SJSA1 (cell line): ENCODE measurements around the gene RTCB. TPM values are rescaled to one million over a fixed set of nuclear protein-coding genes. Genes with fewer than 3 reads are reported as not detected.
A peak's percentile ranks its signal among the peaks of the same experiment; 100 is the strongest.

Experiments used
- DNase-seq, 2 experiments: peaks; one replicate each; pipeline ENCODE4 v3.0.0-alpha.2; 2015 to 2020; ENCODE audit warnings: low spot score in 2 of 2, low read depth in 1 of 2
- H3K27ac ChIP-seq: fragments of 250-450 bp; sonication (Bioruptor Pico); 2 replicates; pipeline ENCODE4 v1.5.1; 2020; ENCODE audit warnings: mild to moderate bottlenecking, moderate library complexity
- H3K27me3 ChIP-seq: fragments of 250-450 bp; sonication (Bioruptor Pico); replicated peaks from 2 replicates; pipeline ENCODE4 v1.5.1; 2020; ENCODE audit warnings: mild to moderate bottlenecking, moderate library complexity
- H3K36me3 ChIP-seq: fragments of 250-450 bp; sonication (Bioruptor Pico); 2 replicates; pipeline ENCODE4 v1.5.1; 2020; ENCODE audit warnings: mild to moderate bottlenecking
- H3K4me1 ChIP-seq: fragments of 250-450 bp; sonication (Bioruptor Pico); replicated peaks from 2 replicates; pipeline ENCODE4 v1.6.1; 2021; ENCODE audit warnings: mild to moderate bottlenecking
- H3K4me3 ChIP-seq: fragments of 250-450 bp; sonication (Bioruptor Pico); 2 replicates; pipeline ENCODE4 v1.5.1; 2020; ENCODE audit warnings: mild to moderate bottlenecking
- H3K9me3 ChIP-seq: fragments of 250-450 bp; sonication (Bioruptor Pico); replicated peaks from 2 replicates; pipeline ENCODE4 v1.5.1; 2020; ENCODE audit warnings: mild to moderate bottlenecking
- total RNA-seq: library from RNA; depleted of rRNA; stranded (reverse); fragments of >200 nt; shearing (Covaris generic); gene quantifications from 2 replicates; pipeline ENCODE4 v1.2.3, GENCODE V29; 2014

RTCB gene
- total RNA-seq, 1 experiment from 2014 or later = 196 TPM

DNA sequence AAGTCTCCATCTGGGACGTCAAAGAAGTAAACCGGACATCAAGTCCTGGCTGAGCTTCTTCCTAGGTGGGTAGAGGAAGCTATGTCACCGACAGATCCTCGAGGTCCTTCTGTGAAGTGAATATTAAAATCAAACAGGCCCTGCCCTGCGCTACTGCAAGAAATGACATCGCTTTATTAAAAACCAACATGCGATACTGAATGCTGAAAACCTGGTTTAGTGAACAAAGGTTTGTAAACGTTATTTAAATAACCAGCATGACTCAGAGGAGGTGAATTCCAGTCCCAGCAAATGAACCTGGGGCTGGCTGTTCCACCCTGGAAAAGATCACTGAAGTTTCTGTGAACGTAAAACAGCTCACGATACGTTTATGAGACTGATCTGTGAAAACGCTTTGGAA is 645 bp downstream of the RTCB start:
- H3K27me3 ChIP-seq = peaks cover 3% of the 10 kb centered on the region; the same call in 1 of the 2 replicates
- no peaks in the 10 kb centered on the region for H3K9me3 ChIP-seq
- peak overlapping the region; percentile 8 for H3K27ac ChIP-seq
- H3K4me3 ChIP-seq = peak overlapping the region; percentile 58
- DNase-seq = peak in 1 of 2 experiments; percentile 47
- peaks cover 39% of the 10 kb centered on the region for H3K36me3 ChIP-seq
- peaks cover 14% of the 10 kb centered on the region for H3K4me1 ChIP-seq

DNA sequence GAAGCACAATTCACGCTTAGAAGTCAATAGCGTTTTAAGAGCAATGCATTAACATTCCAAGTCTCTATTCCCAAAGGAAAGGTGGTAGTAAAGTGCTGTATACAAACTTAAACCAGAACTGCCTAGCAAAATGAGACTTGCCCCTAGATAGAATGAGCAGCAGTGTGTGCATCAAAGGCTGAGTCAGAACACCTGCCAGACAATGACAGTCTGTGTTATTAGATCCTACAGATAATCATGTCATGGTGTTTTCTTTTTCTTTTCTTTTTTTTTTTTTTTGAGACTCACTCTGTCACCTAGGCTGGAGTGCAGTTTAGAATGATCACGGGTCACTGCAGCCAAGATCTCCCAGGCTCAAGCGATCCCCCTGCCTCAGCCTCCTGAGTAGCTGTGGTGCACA is 1.6 kb downstream of the RTCB start:
- peaks cover 49% of the 10 kb centered on the region for H3K36me3 ChIP-seq
- no peaks in the 10 kb centered on the region for H3K27me3 ChIP-seq
- no peak overlapping the region for H3K4me3 ChIP-seq
- no peak overlapping the region for H3K27ac ChIP-seq
- no peaks in the 10 kb centered on the region for H3K9me3 ChIP-seq
- DNase-seq = no peak
- H3K4me1 ChIP-seq = peaks cover 14% of the 10 kb centered on the region

DNA sequence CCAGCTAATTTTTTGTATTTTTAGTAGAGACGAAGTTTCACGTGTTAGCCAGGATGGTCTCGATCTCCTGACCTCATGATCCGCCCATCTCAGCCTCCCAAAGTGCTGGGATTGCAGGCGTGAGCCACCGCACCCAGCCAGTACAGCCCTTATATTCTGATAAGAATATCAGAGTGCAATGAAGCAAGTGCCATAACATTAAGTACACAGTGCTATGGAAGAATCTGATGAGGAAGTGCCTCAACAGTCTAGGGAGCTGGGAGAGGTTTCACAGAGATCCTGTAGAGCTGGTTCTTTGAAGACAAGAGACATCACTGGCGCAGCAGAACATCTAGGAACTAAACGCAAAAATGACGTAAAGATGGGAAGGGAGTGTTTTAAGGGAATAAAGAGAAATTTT is 2.1 kb downstream of the RTCB start:
- no peak for DNase-seq
- Histone ChIP-seq H3K27ac (no peak overlapping the region), H3K36me3 (peaks cover 53% of the 10 kb centered on the region), H3K4me1 (peaks cover 14% of the 10 kb centered on the region), H3K9me3 (no peaks in the 10 kb centered on the region), H3K27me3 (no peaks in the 10 kb centered on the region), H3K4me3 (no peak overlapping the region)

DNA sequence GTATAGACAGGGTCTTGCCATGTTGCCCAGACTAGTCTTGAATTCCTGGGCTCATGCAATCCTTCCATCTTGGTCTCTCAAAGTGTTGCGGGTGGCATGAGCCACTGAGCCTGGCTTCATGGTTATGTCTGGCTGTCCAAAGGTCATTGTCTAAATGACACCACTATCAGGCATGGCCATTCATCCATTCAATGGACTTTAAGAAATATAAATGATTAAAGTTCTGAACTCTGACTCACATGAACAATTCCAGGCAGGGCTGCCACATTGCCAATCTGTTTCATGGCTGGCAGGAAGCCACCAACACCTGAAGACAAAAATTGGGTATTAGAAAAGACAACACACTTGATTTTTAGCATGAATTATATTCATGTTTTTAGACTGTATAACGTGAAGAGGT is 4.1 kb downstream of the RTCB start:
- H3K4me1 ChIP-seq = peaks cover 14% of the 10 kb centered on the region

GRCh38 chr22:32407312-32407711 is 4.7 kb downstream of the RTCB start:
- H3K27me3 ChIP-seq = no peaks in the 10 kb centered on the region
- H3K36me3 ChIP-seq = peaks cover 75% of the 10 kb centered on the region
- H3K4me1 ChIP-seq = peaks cover 10% of the 10 kb centered on the region
- no peak overlapping the region for H3K27ac ChIP-seq
- no peak overlapping the region for H3K4me3 ChIP-seq
- no peaks in the 10 kb centered on the region for H3K9me3 ChIP-seq
- no peak for DNase-seq

More for the DNA sequence above, 4.1 kb downstream of the RTCB start:
- Histone ChIP-seq H3K27me3 (no peaks in the 10 kb centered on the region), H3K9me3 (no peaks in the 10 kb centered on the region), H3K4me3 (no peak overlapping the region), H3K36me3 (peaks cover 69% of the 10 kb centered on the region), H3K27ac (no peak overlapping the region)
- no peak for DNase-seq

DNA sequence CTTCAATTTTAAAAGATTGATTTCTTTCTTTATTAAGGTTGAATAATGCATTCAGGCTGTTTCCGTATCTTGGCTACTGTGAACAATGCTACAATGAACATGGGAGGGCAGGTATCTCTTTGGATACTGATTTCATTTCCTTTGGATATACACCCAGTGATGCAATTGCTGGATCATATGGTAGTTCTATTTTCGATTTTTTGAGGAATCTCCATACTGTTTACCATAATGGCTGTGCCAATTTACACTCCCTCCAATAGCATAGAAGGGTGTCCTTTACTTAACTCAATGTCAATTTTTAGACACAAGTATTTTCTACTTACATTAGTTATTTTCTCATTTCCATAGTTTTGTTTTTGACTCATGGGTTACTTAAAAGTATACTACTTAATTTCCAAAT is 8.0 kb downstream of the RTCB start:
- DNase-seq = no peak
- H3K4me1 ChIP-seq = no peaks in the 10 kb centered on the region
- no peaks in the 10 kb centered on the region for H3K9me3 ChIP-seq
- peaks cover 95% of the 10 kb centered on the region for H3K36me3 ChIP-seq
- H3K27me3 ChIP-seq = no peaks in the 10 kb centered on the region
- no peak overlapping the region for H3K4me3 ChIP-seq
- H3K27ac ChIP-seq = no peak overlapping the region

DNA sequence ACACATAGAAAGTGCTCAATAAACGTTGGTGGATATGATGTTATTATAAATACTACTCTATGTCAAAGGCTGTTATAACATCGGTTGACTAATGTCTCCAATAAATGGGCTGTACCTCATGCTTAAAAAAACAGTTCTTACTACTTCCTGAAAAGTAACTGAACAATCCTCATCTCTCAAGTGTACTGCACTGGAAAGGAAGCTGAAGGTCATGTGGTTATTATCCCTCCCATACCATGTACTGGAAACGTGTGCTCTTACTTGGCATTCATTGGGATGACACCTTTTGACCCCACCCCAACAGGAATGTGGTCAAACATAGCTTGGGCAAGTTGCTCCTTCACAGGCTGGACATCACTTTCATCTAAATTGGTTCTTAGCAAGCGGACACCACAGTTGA is 10.6 kb downstream of the RTCB start:
- DNase-seq = no peak
- peaks cover 93% of the 10 kb centered on the region for H3K36me3 ChIP-seq
- H3K4me1 ChIP-seq = no peaks in the 10 kb centered on the region
- no peak overlapping the region for H3K27ac ChIP-seq
- H3K27me3 ChIP-seq = no peaks in the 10 kb centered on the region
- H3K4me3 ChIP-seq = no peak overlapping the region
- no peaks in the 10 kb centered on the region for H3K9me3 ChIP-seq

GRCh38 chr22:32396746-32397145 is 15.3 kb downstream of the RTCB start:
- H3K4me1 ChIP-seq = no peaks in the 10 kb centered on the region
- H3K27ac ChIP-seq = no peak overlapping the region
- H3K9me3 ChIP-seq = no peaks in the 10 kb centered on the region
- no peak overlapping the region for H3K4me3 ChIP-seq
- DNase-seq = no peak
- peaks cover 98% of the 10 kb centered on the region for H3K36me3 ChIP-seq
- no peaks in the 10 kb centered on the region for H3K27me3 ChIP-seq

DNA sequence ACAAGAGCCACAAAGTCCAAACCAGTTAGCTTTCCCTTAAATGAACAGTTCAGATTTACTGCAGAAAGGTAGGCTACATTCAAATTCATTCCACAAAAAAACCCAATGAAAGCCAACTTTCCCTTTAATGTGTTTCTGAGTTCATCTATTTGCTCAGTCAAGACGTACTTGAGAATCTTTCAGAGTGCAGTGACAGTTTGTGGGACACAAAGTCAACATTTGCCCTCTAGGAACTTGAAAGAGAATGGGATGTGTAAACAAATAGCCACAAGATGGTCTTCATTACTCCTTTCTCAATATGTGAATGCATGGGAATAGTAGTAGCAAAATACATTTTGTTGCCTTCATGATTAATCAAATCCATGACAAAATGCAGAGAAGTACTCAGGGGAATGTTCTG is 15.8 kb downstream of the RTCB start:
- H3K27me3 ChIP-seq = no peaks in the 10 kb centered on the region
- no peaks in the 10 kb centered on the region for H3K9me3 ChIP-seq
- no peaks in the 10 kb centered on the region for H3K4me1 ChIP-seq
- peaks cover 98% of the 10 kb centered on the region for H3K36me3 ChIP-seq
- no peak for DNase-seq
- no peak overlapping the region for H3K4me3 ChIP-seq
- H3K27ac ChIP-seq = no peak overlapping the region

- Histone ChIP-seq H3K27me3 (no peaks in the 10 kb centered on the region), H3K36me3 (peaks cover 96% of the 10 kb centered on the region), H3K27ac (no peak overlapping the region), H3K4me1 (no peaks in the 10 kb centered on the region), H3K4me3 (no peak overlapping the region), H3K9me3 (no peaks in the 10 kb centered on the region)
- DNase-seq = no peak
These were observed 16.9 kb downstream of the RTCB start for GRCh38 chr22:32395107-32395506.

- Histone ChIP-seq H3K27ac (no peak overlapping the region), H3K9me3 (no peaks in the 10 kb centered on the region), H3K27me3 (no peaks in the 10 kb centered on the region), H3K4me3 (no peak overlapping the region), H3K36me3 (peaks cover 85% of the 10 kb centered on the region), H3K4me1 (no peaks in the 10 kb centered on the region)
- DNase-seq = no peak
These were observed 22.4 kb downstream of the RTCB start for GRCh38 chr22:32389685-32390084.

- no peak for DNase-seq
- Histone ChIP-seq H3K4me1 (no peaks in the 10 kb centered on the region), H3K4me3 (no peak overlapping the region)
These were observed 26.4 kb downstream of the RTCB start for GRCh38 chr22:32385681-32386080.

GRCh38 chr22:32380991-32381390 is 31.1 kb downstream of the RTCB start:
- Histone ChIP-seq H3K27me3 (no peaks in the 10 kb centered on the region), H3K27ac (no peak overlapping the region), H3K4me3 (no peak overlapping the region), H3K4me1 (no peaks in the 10 kb centered on the region), H3K36me3 (peaks cover 8% of the 10 kb centered on the region), H3K9me3 (no peaks in the 10 kb centered on the region)
- DNase-seq = no peak

More at GRCh38 chr22:32385681-32386080, 26.4 kb downstream of the RTCB start:
- Histone ChIP-seq H3K9me3 (no peaks in the 10 kb centered on the region), H3K27me3 (no peaks in the 10 kb centered on the region), H3K27ac (no peak overlapping the region), H3K36me3 (peaks cover 45% of the 10 kb centered on the region)

- DNase-seq = peak; percentile 26 to 57
- no peaks in the 10 kb centered on the region for H3K9me3 ChIP-seq
- H3K27ac ChIP-seq = no peak overlapping the region
- no peak overlapping the region for H3K4me3 ChIP-seq
- no peaks in the 10 kb centered on the region for H3K36me3 ChIP-seq
- H3K27me3 ChIP-seq = peaks cover 6% of the 10 kb centered on the region; the same call in 1 of the 2 replicates
- H3K4me1 ChIP-seq = no peaks in the 10 kb centered on the region
These were observed 33.3 kb downstream of the RTCB start for GRCh38 chr22:32378707-32379272.

DNA sequence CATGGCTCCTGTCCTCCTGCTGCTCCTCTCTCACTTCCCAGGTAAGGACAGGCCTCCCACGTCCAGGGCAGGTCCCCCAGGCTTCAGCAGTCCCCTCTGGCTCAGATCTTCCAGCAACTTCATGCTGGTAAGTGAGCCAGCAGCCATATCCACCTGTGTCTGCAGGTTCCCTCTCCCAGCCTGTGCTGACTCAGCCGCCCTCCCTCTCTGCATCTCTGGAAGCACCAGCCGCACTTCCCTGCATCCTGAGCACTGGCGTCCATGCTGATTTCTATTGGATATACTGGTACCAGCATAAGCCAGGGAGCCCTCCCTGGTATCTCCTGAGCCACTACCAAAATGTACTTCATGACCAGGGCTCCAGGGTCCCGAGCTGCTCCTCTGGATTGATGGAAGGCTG is 35.4 kb downstream of the RTCB start:
- Histone ChIP-seq H3K27me3 (peaks cover 6% of the 10 kb centered on the region), H3K4me1 (no peaks in the 10 kb centered on the region), H3K9me3 (no peaks in the 10 kb centered on the region), H3K27ac (no peak overlapping the region), H3K4me3 (no peak overlapping the region), H3K36me3 (no peaks in the 10 kb centered on the region)
- DNase-seq = no peak
